ENCODE measurements around the gene SRPRB.

DNA sequence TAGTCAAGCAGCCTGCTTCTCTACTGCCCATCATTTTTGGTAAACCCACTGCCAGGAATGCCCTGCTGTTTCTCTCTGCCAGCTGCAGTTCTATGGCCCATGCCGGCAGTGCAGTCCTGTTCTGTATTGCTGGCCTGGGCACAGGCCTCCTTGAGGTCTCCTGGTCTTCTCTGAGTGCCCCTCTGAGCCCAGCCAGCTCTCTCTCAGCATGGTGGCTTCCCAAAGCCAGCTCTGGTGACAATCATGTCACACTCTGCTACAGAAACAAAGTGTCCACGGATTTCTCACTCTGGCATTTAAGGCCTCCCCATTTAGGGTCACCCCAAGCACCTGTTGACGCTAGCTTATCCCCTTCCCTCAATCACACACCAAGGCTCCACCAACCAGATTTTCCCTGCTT is 24.5 kb downstream of the SRPRB start:
- TF ChIP-seq POLR2A (IDR thresholded peaks at IDR 0.05; ENCODE audit: low read length): no peak
- TF ChIP-seq GATA1 (IDR thresholded peaks at IDR 0.05; ENCODE audit: low read depth, low read length): no peak
